B cell (primary cell): Measurements from ENCODE around the gene ZNF787.

Experiments used
- EZH2 ChIP-seq: IDR thresholded peaks from 2 replicates; pipeline ENCODE4 v1.6.1; 2012; ENCODE audit warnings: borderline replicate concordance, low read depth, mild to moderate bottlenecking, moderate library complexity, low read length; ENCODE audit not compliant: insufficient read depth, poor library complexity, severe bottlenecking
- TF ChIP-seq, protein P1 (sequence below): fragments of 200-600 bp; IDR thresholded peaks from one replicate; pipeline ENCODE4 v1.8.0; 2022; ENCODE audit warnings: antibody characterized with exemption, mild to moderate bottlenecking

DNA sequence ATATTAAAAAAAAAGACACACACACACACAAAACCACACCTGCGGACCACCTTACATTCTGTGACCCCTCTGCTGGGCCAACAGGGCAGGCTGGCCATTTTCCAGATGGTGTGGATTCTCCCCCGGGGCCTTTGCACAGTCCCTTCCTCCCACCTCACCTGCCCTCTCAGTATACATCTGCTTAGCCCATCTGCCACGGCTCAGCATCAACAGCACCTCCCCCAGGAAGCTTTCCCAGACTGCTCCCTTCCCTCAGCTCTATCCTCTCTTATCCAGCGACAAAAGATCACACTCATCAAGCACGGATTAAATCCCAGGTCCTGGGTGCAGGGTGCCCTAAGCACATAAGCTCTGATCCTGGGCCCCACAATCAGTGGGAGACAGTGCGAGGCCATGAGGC is 4.5 kb downstream of the ZNF787 start:
- TF ChIP-seq, protein P1, sequence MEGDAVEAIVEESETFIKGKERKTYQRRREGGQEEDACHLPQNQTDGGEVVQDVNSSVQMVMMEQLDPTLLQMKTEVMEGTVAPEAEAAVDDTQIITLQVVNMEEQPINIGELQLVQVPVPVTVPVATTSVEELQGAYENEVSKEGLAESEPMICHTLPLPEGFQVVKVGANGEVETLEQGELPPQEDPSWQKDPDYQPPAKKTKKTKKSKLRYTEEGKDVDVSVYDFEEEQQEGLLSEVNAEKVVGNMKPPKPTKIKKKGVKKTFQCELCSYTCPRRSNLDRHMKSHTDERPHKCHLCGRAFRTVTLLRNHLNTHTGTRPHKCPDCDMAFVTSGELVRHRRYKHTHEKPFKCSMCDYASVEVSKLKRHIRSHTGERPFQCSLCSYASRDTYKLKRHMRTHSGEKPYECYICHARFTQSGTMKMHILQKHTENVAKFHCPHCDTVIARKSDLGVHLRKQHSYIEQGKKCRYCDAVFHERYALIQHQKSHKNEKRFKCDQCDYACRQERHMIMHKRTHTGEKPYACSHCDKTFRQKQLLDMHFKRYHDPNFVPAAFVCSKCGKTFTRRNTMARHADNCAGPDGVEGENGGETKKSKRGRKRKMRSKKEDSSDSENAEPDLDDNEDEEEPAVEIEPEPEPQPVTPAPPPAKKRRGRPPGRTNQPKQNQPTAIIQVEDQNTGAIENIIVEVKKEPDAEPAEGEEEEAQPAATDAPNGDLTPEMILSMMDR = no peak
- no peak for TF ChIP-seq EZH2
